H1 (cell line): ENCODE data around the gene MAP2K1. TPM values are rescaled to one million over a fixed set of nuclear protein-coding genes. Genes with fewer than 3 reads are reported as not detected.
A peak's percentile ranks its signal among the peaks of the same experiment; 100 is the strongest.

ENCODE experiments used
- CTCF ChIA-PET: fragments of 300-600 bp; sonication (Branson Sonifier 250); formaldehyde crosslinking; loops from one replicate; lab custom pipeline; 2021; ENCODE audit not compliant: partially characterized antibody; lab: Charles Lee
- POLR2A ChIA-PET: fragments of 300-600 bp; sonication (Branson Sonifier 250); formaldehyde crosslinking; loops from one replicate; lab custom pipeline; 2021; ENCODE audit warnings: inconsistent platforms; ENCODE audit not compliant: partially characterized antibody; lab: Charles Lee
- DNase-seq, 2 experiments: peaks; one replicate each; pipeline versions ENCODE4 v3.0.0 to v3.0.0-alpha.2; 2010 to 2022; ENCODE audit warnings: low spot score in 2 of 2, low read depth in 1 of 2, mixed read lengths in 1 of 2
- FAIRE-seq: peaks from 2 replicates; lab custom pipeline; 2011; peaks lifted over from hg19 to GRCh38; lab: Jason Lieb, UNC
- H2AFZ ChIP-seq: 2 replicates; pipeline ENCODE4 v1.8.1; 2012; ENCODE audit warnings: low read length, inconsistent platforms
- H2AK5ac ChIP-seq: 2 replicates; pipeline ENCODE4 v1.6.1; 2013; ENCODE audit warnings: low read depth, low read length
- H2BK120ac ChIP-seq: replicated peaks from 2 replicates; pipeline ENCODE3; 2013; ENCODE audit warnings: low read depth, low read length, inconsistent platforms
- H2BK12ac ChIP-seq: 2 replicates; pipeline ENCODE4 v1.6.1; 2013; ENCODE audit warnings: low read depth, low read length
- H2BK15ac ChIP-seq: 2 replicates; pipeline ENCODE4 v1.6.1; 2013; ENCODE audit warnings: low read length
- H2BK20ac ChIP-seq: 2 replicates; pipeline ENCODE4 v1.6.1; 2013; ENCODE audit warnings: low read length
- H2BK5ac ChIP-seq: 2 replicates; pipeline ENCODE4 v1.6.1; 2013; ENCODE audit warnings: low read depth, low read length
- H3K14ac ChIP-seq: 2 replicates; pipeline ENCODE4 v1.6.1; 2013; ENCODE audit warnings: inconsistent platforms; ENCODE audit not compliant: insufficient read length
- H3K18ac ChIP-seq: 2 replicates; pipeline ENCODE4 v1.6.1; 2013; ENCODE audit warnings: low read length; ENCODE audit errors: extremely low read depth
- H3K23ac ChIP-seq: 2 replicates; pipeline ENCODE4 v1.6.1; 2013; ENCODE audit warnings: inconsistent platforms; ENCODE audit not compliant: insufficient read length
- H3K23me2 ChIP-seq: 2 replicates; pipeline ENCODE4 v1.6.1; 2013; ENCODE audit warnings: low read depth, low read length
- H3K27ac ChIP-seq: 2 replicates; pipeline ENCODE4 v1.6.1; 2011; ENCODE audit warnings: low read depth, low read length, inconsistent platforms
- H3K27me3 ChIP-seq, 4 experiments: replicated peaks in 1 of 4; 1 replicate in 1 of 4; 2 replicates in 3 of 4; pipeline versions ENCODE4 v1.6.1 to v1.8.1; 2011 to 2013; ENCODE audit warnings: low read length in 3 of 4, mild to moderate bottlenecking in 3 of 4, inconsistent platforms in 2 of 4, mixed read lengths in 2 of 4, moderate library complexity in 1 of 4; ENCODE audit not compliant: control insufficient read depth in 3 of 4, insufficient read depth in 3 of 4; ENCODE audit errors: extremely low read depth in 1 of 4
- H3K36me3 ChIP-seq, 4 experiments: 2 replicates each; pipeline versions ENCODE4 v1.6.1 to v1.8.1; 2011 to 2013; ENCODE audit warnings: mild to moderate bottlenecking in 4 of 4, low read length in 3 of 4, moderate library complexity in 2 of 4, control low read depth in 1 of 4, inconsistent platforms in 1 of 4; ENCODE audit not compliant: insufficient read depth in 4 of 4, control insufficient read depth in 2 of 4
- H3K4ac ChIP-seq: replicated peaks from 2 replicates; pipeline ENCODE3; 2013; ENCODE audit warnings: low read length, low read depth, mixed read lengths, inconsistent platforms; ENCODE audit not compliant: insufficient read length
- H3K4me1 ChIP-seq, 4 experiments: replicated peaks in 1 of 4; 1 replicate in 1 of 4; 2 replicates in 3 of 4; pipeline versions ENCODE4 v1.6.1 to v1.8.1; 2011 to 2013; ENCODE audit warnings: low read length in 3 of 4, inconsistent platforms in 2 of 4, mixed read lengths in 1 of 4; ENCODE audit not compliant: insufficient read depth in 4 of 4, control insufficient read depth in 3 of 4
- H3K4me2 ChIP-seq, 2 experiments: 2 replicates each; pipeline versions ENCODE4 v1.6.1 to v1.8.1; 2011 to 2013; ENCODE audit warnings: low read depth in 2 of 2, low read length in 2 of 2, control low read depth in 1 of 2, inconsistent platforms in 1 of 2, mild to moderate bottlenecking in 1 of 2; ENCODE audit not compliant: insufficient read depth in 1 of 2
- H3K4me3 ChIP-seq, 4 experiments: fragments of 200-600, 300-600 bp in 1 of 4; sonication (generic), shearing (Covaris generic), sonication (Bioruptor Twin) in 1 of 4; 2 replicates each; pipeline versions ENCODE4 v1.5.1 to v1.8.1; 2011 to 2016; ENCODE audit warnings: low read length in 4 of 4, low read depth in 3 of 4, control low read depth in 2 of 4, inconsistent platforms in 2 of 4, mild to moderate bottlenecking in 2 of 4, mixed read lengths in 1 of 4, moderate library complexity in 1 of 4; ENCODE audit not compliant: insufficient read depth in 2 of 4; ENCODE audit errors: extremely low read depth in 1 of 4
- H3K56ac ChIP-seq: replicated peaks from 2 replicates; pipeline ENCODE3; 2013; ENCODE audit warnings: low read depth, mild to moderate bottlenecking, mixed read lengths, low read length, inconsistent platforms; ENCODE audit not compliant: insufficient read length
- H3K79me1 ChIP-seq: 2 replicates; pipeline ENCODE4 v1.6.1; 2013; ENCODE audit warnings: low read depth, low read length, control low read depth
- H3K79me2 ChIP-seq, 2 experiments: 2 replicates each; pipeline versions ENCODE4 v1.6.1 to v1.8.1; 2012 to 2013; ENCODE audit warnings: low read length in 2 of 2, mild to moderate bottlenecking in 2 of 2, inconsistent platforms in 1 of 2; ENCODE audit not compliant: insufficient read depth in 2 of 2, control insufficient read depth in 1 of 2
- H3K9ac ChIP-seq, 4 experiments: replicated peaks in 1 of 4; 1 replicate in 1 of 4; 2 replicates in 3 of 4; pipeline versions ENCODE4 v1.6.1 to v1.8.1; 2011 to 2013; ENCODE audit warnings: low read depth in 3 of 4, low read length in 3 of 4, control low read depth in 2 of 4, mild to moderate bottlenecking in 2 of 4, moderate library complexity in 2 of 4, inconsistent platforms in 1 of 4; ENCODE audit errors: extremely low read depth in 1 of 4
- H3K9me3 ChIP-seq, 2 experiments: 2 replicates each; pipeline versions ENCODE4 v1.6.1 to v1.8.1; 2012 to 2013; ENCODE audit warnings: mild to moderate bottlenecking in 2 of 2, moderate library complexity in 2 of 2, control low read depth in 1 of 2, inconsistent platforms in 1 of 2, low read depth in 1 of 2, low read length in 1 of 2, mixed read lengths in 1 of 2; ENCODE audit not compliant: insufficient read depth in 2 of 2
- H4K20me1 ChIP-seq, 2 experiments: replicated peaks in 1 of 2; 2 replicates each; pipeline versions ENCODE3 to v1.8.1; 2011 to 2013; ENCODE audit warnings: inconsistent platforms in 2 of 2, low read length in 2 of 2, mild to moderate bottlenecking in 1 of 2; ENCODE audit not compliant: insufficient read depth in 2 of 2, control insufficient read depth in 1 of 2
- H4K5ac ChIP-seq: 2 replicates; pipeline ENCODE4 v1.6.1; 2013; ENCODE audit warnings: low read length, low read depth, mixed read lengths, inconsistent platforms; ENCODE audit not compliant: insufficient read length
- H4K8ac ChIP-seq: 2 replicates; pipeline ENCODE4 v1.8.0; 2013; ENCODE audit warnings: mild to moderate bottlenecking, moderate library complexity, low read length, inconsistent platforms; ENCODE audit not compliant: insufficient read depth; ENCODE audit errors: extremely low read depth
- H4K91ac ChIP-seq: replicated peaks from 2 replicates; pipeline ENCODE3; 2013; ENCODE audit warnings: low read length, mixed read lengths, inconsistent platforms; ENCODE audit not compliant: insufficient read length
- POLR2A ChIP-seq, 2 experiments: IDR thresholded peaks; 1 replicate in 1 of 2; 2 replicates in 1 of 2; pipeline ENCODE4 v1.6.1; 2011; ENCODE audit warnings: low read depth in 2 of 2, low read length in 2 of 2, mild to moderate bottlenecking in 2 of 2; ENCODE audit errors: control extremely low read depth in 1 of 2
- POLR2AphosphoS5 ChIP-seq: IDR thresholded peaks from 2 replicates; pipeline ENCODE4 v1.6.1; 2011; ENCODE audit warnings: low read depth, low read length
- POU5F1 ChIP-seq: IDR thresholded peaks from 2 replicates; pipeline ENCODE4 v1.6.1; 2011; ENCODE audit warnings: low read depth, mild to moderate bottlenecking, low read length, moderate library complexity
- RAD21 ChIP-seq, 2 experiments: IDR thresholded peaks in 1 of 2; conservative IDR thresholded peaks in 1 of 2; 2 replicates each; pipeline ENCODE4 v1.6.1; 2011; ENCODE audit warnings: low read depth in 2 of 2, low read length in 2 of 2, improper control_type of control experiment in 1 of 2, inconsistent platforms in 1 of 2, mild to moderate bottlenecking in 1 of 2, moderate library complexity in 1 of 2
- SUZ12 ChIP-seq: fragments of 200-600 bp; sonication (generic); IDR thresholded peaks from 2 replicates; pipeline ENCODE4 v1.6.1; 2012; ENCODE audit warnings: mild to moderate bottlenecking, inconsistent platforms, low read length, moderate library complexity, mixed read lengths
- WGBS, 2 experiments: shearing (Covaris generic) in 1 of 2; methylation state at CpG; one replicate each; pipeline versions ENCODE4 v1.1.6 to v1.1.7; 2013 to 2015; ENCODE audit warnings: low lambda C conversion rate in 2 of 2, mixed read lengths in 2 of 2, inconsistent platforms in 1 of 2, low coverage in 1 of 2, missing lambda C conversion rate in 1 of 2; ENCODE audit not compliant: insufficient replicate concordance in 2 of 2, insufficient coverage in 1 of 2, insufficient read length in 1 of 2; ENCODE audit errors: extremely low coverage in 1 of 2, missing lambda C conversion rate in 1 of 2; 5-methylcytosine and 5-hydroxymethylcytosine counted together
- polyA plus RNA-seq, 7 experiments: library from polyadenylated mRNA; depleted of rRNA in 3 of 7; stranded (reverse) in 5 of 7; unstranded in 2 of 7; fragments of >200 nt in 5 of 7; fragments of 200-250 nt in 2 of 7; gene quantifications; 1 replicate in 5 of 7; 2 replicates in 1 of 7; 4 replicates in 1 of 7; pipeline versions ENCODE4 v1.2.1 to v1.2.3, GENCODE V29; 2011 to 2013; ENCODE audit warnings: missing spikeins in 2 of 7, mixed read lengths in 2 of 7
- total RNA-seq: library from RNA; stranded (reverse); fragmentation: NEBNext Ultra II Directional; extraction: Animal tissue kit (Norgen Biotek cat#: 25700); gene quantifications from 2 replicates; pipeline ENCODE4 v1.2.1, GENCODE V29; 2021
- TF ChIP-seq, protein P1 (sequence below), 3 experiments: IDR thresholded peaks; 1 replicate in 2 of 3; 2 replicates in 1 of 3; pipeline versions ENCODE4 v1.5.1 to v1.6.1; 2011; ENCODE audit warnings: low read length in 3 of 3, mild to moderate bottlenecking in 3 of 3, inconsistent platforms in 2 of 3, low read depth in 1 of 3, moderate library complexity in 1 of 3; ENCODE audit not compliant: insufficient read depth in 1 of 3; ENCODE audit errors: control extremely low read depth in 1 of 3

Gene MAP2K1
- total and polyA plus RNA-seq, 2 of the 8 experiments (the other 6 are each of a cell fraction or from before 2014, with no cell fraction given) = 54.7 to 78.2 TPM

GRCh38 chr15:66498501-66499386 lies 112.0 kb downstream of the MAP2K1 start:
- Histone ChIP-seq H3K4me1 (peaks cover 5 to 10% (median 7%) of the 10 kb centered on the region in 4 experiments; a peak in 5 of 7 replicates), H3K14ac (no peak overlapping the region), H3K56ac (no peak overlapping the region), H4K5ac (no peak overlapping the region), H3K27ac (no peak overlapping the region), H3K4ac (no peak overlapping the region), H3K27me3 (no peaks in the 10 kb centered on the region), H2BK5ac (no peak overlapping the region), H3K23me2 (peaks cover 9% of the 10 kb centered on the region; the same call in 1 of the 2 replicates), H2AK5ac (no peak overlapping the region), H4K91ac (no peak overlapping the region), H3K9me3 (no peaks in the 10 kb centered on the region), H2BK15ac (no peak overlapping the region), H4K8ac (no peak overlapping the region), H2BK20ac (no peak overlapping the region), H2BK120ac (no peak overlapping the region), H4K20me1 (peaks cover 0 to 4% of the 10 kb centered on the region in 2 experiments), H3K79me2 (peaks cover 9 to 25% of the 10 kb centered on the region in 2 experiments), H3K36me3 (peaks cover 42 to 72% (median 53%) of the 10 kb centered on the region in 4 experiments), H2BK12ac (no peak overlapping the region), H3K4me2 (no peak overlapping the region), H3K18ac (no peak overlapping the region), H3K9ac (no peak overlapping the region), H2AFZ (no peak overlapping the region), H3K23ac (no peak overlapping the region), H3K4me3 (no peak overlapping the region), H3K79me1 (no peaks in the 10 kb centered on the region)
- ChIA-PET POLR2A (interaction anchor here (0.7 to 6.5 kb wide), 35 partner anchors 8 to 354 kb away, joined by 3 to 64 read pairs (median 4); partner anchors contain the start of genes DIS3L, LCTL, MAP2K1 and RPL4), CTCF (interaction anchor here (0.6 to 4.6 kb wide), 26 partner anchors 8 to 962 kb away, joined by 3 to 44 read pairs (median 4); partner anchors contain the start of gene MAP2K1)
- TF ChIP-seq POLR2AphosphoS5 (peak; percentile 89), SUZ12 (no peak), POLR2A (IDR thresholded peaks at IDR 0.05; ENCODE audit: control extremely low read depth in 1 of 2, low read depth in 2 of 2, low read length in 2 of 2) (peak in 1 of 2 experiments; percentile 74; a peak in 2 of 3 replicates), POU5F1 (no peak), RAD21 (IDR thresholded peaks at IDR 0.05 in 1 of 2, conservative IDR thresholded peaks at IDR 0.05 in 1 of 2; ENCODE audit: low read depth in 2 of 2, low read length in 2 of 2) (peak in 1 of 2 experiments; percentile 35; a peak in 2 of 4 replicates)
- TF ChIP-seq, protein P1, sequence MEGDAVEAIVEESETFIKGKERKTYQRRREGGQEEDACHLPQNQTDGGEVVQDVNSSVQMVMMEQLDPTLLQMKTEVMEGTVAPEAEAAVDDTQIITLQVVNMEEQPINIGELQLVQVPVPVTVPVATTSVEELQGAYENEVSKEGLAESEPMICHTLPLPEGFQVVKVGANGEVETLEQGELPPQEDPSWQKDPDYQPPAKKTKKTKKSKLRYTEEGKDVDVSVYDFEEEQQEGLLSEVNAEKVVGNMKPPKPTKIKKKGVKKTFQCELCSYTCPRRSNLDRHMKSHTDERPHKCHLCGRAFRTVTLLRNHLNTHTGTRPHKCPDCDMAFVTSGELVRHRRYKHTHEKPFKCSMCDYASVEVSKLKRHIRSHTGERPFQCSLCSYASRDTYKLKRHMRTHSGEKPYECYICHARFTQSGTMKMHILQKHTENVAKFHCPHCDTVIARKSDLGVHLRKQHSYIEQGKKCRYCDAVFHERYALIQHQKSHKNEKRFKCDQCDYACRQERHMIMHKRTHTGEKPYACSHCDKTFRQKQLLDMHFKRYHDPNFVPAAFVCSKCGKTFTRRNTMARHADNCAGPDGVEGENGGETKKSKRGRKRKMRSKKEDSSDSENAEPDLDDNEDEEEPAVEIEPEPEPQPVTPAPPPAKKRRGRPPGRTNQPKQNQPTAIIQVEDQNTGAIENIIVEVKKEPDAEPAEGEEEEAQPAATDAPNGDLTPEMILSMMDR (IDR thresholded peaks at IDR 0.05; ENCODE audit: control extremely low read depth in 1 of 3, insufficient read depth in 1 of 3, low read depth in 1 of 3, low read length in 3 of 3) = peak in 1 of 3 experiments; percentile 23; a peak in 2 of 4 replicates
- WGBS, 2 experiments = 86% methylated on average over 3 of the region's 3 CpGs; no CpG with 5 or more reads in 1 of the 2 experiments
- no peak for FAIRE-seq
- DNase-seq = no peak
